OCI-LY7 (cell line): Measurements from ENCODE around the gene RBBP8. TPM values are rescaled to one million over a fixed set of nuclear protein-coding genes. Genes with fewer than 3 reads are reported as not detected.

Experiments
- BruUV-seq: library from RNA; stranded (reverse); fragments of 400-500 nt; replicated peaks from 2 replicates; lab custom pipeline; 2021; lab: Mats Ljungman, UMichigan
- CTCF ChIA-PET: fragments of 300-600 bp; sonication (Branson Sonifier 250); formaldehyde crosslinking; loops from one replicate; lab custom pipeline; 2022; ENCODE audit warnings: antibody characterized with exemption; ENCODE audit not compliant: unreplicated experiment; lab: Charles Lee
- POLR2A ChIA-PET: fragments of 300-600 bp; sonication (Branson Sonifier 250); formaldehyde crosslinking; loops from one replicate; lab custom pipeline; 2022; ENCODE audit warnings: antibody characterized with exemption; lab: Charles Lee
- DNase-seq: peaks from one replicate; pipeline ENCODE4 v3.0.0-alpha.2; 2015; ENCODE audit warnings: low spot score
- H2AFZ ChIP-seq: fragments of 200-600 bp; sonication (generic), shearing (Covaris generic); 2 replicates; pipeline ENCODE4 v1.6.1; 2014; ENCODE audit warnings: mild to moderate bottlenecking, antibody characterized with exemption, low read length, moderate library complexity
- H3K27ac ChIP-seq: fragments of 200-600 bp; sonication (generic); 2 replicates; pipeline ENCODE4 v1.5.1; 2014; ENCODE audit warnings: mixed run types, low read depth, mild to moderate bottlenecking, moderate library complexity, low read length, inconsistent platforms; ENCODE audit not compliant: poor library complexity, severe bottlenecking
- H3K36me3 ChIP-seq: fragments of 200-600 bp; sonication (generic); 2 replicates; pipeline ENCODE4 v1.6.1; 2014; ENCODE audit warnings: mild to moderate bottlenecking, antibody characterized with exemption, low read length, moderate library complexity, mixed read lengths; ENCODE audit not compliant: insufficient read depth
- H3K4me1 ChIP-seq: fragments of 200-600 bp; sonication (generic); 2 replicates; pipeline ENCODE4 v1.5.1; 2014; ENCODE audit warnings: mild to moderate bottlenecking, low read length; ENCODE audit not compliant: insufficient read depth, poor library complexity, severe bottlenecking
- H3K4me2 ChIP-seq: fragments of 200-600 bp; sonication (generic); 2 replicates; pipeline ENCODE4 v1.6.1; 2014; ENCODE audit warnings: mild to moderate bottlenecking, low read length
- H3K4me3 ChIP-seq: fragments of 200-600 bp; sonication (generic); 2 replicates; pipeline ENCODE4 v1.5.1; 2014; ENCODE audit warnings: mild to moderate bottlenecking, low read depth, low read length; ENCODE audit not compliant: poor library complexity, severe bottlenecking
- H3K79me2 ChIP-seq: fragments of 200-600 bp; sonication (generic); 2 replicates; pipeline ENCODE4 v1.6.1; 2016; ENCODE audit warnings: low read depth, mild to moderate bottlenecking, low read length, moderate library complexity, mixed read lengths; ENCODE audit not compliant: insufficient read depth
- H3K9me2 ChIP-seq: fragments of 200-600 bp; sonication (generic); 2 replicates; pipeline ENCODE4 v1.6.1; 2016; ENCODE audit warnings: mild to moderate bottlenecking, low read length, mixed read lengths; ENCODE audit not compliant: insufficient read depth
- H3K9me3 ChIP-seq: fragments of 200-600 bp; sonication (generic); 2 replicates; pipeline ENCODE4 v1.6.1; 2014; ENCODE audit warnings: mild to moderate bottlenecking, mixed run types, low read length, mixed read lengths
- H4K20me1 ChIP-seq: fragments of 200-600 bp; sonication (generic); 2 replicates; pipeline ENCODE4 v1.6.1; 2014; ENCODE audit warnings: mild to moderate bottlenecking, antibody characterized with exemption, low read length, moderate library complexity, mixed read lengths; ENCODE audit not compliant: insufficient read depth
- EZH2phosphoT487 ChIP-seq: fragments of 200-600 bp; sonication (generic); IDR thresholded peaks from 2 replicates; pipeline ENCODE4 v1.6.1; 2018; ENCODE audit warnings: low read depth, borderline replicate concordance, mild to moderate bottlenecking, mixed run types, antibody characterized with exemption, low read length, moderate library complexity, mixed read lengths
- intact Hi-C: fragments of 100-400 bp; cut with micrococcal nuclease; formaldehyde crosslinking; loops from one replicate; pipeline ENCODE4 v1.10.0; 2022; ENCODE audit not compliant: unreplicated experiment
- total RNA-seq, 2 experiments: library from RNA; depleted of rRNA in 1 of 2; stranded (reverse); fragments of >200 nt in 1 of 2; shearing (Covaris generic) in 1 of 2; gene quantifications; 2 replicates each; pipeline ENCODE4 v1.2.3, GENCODE V29; 2014 to 2022
- TF ChIP-seq, protein P1 (sequence below): fragments of 200-600 bp; sonication (generic); conservative IDR thresholded peaks from 2 replicates; pipeline ENCODE4 v1.5.1; 2014; ENCODE audit warnings: mild to moderate bottlenecking, antibody characterized with exemption, low read length, moderate library complexity, mixed read lengths

The RBBP8 gene
- total RNA-seq, 2 experiments from 2014 or later, result 51.0 to 86.0 TPM

- intact Hi-C loops, result no loop called here
- ChIA-PET CTCF (no interaction called here), POLR2A (interaction anchor here (0.6 to 1.7 kb wide), 6 partner anchors 8 to 35 kb away, joined by 3 to 6 read pairs (median 3); no protein-coding TSS in a partner anchor)
- BruUV-seq, result no TSS peak
- Histone ChIP-seq H3K36me3 (peaks cover 99% of the 10 kb centered on the region), H3K27ac (no peak overlapping the region), H3K79me2 (no peaks in the 10 kb centered on the region), H4K20me1 (no peaks in the 10 kb centered on the region), H2AFZ (no peak overlapping the region), H3K9me3 (no peaks in the 10 kb centered on the region), H3K9me2 (no peaks in the 10 kb centered on the region), H3K4me2 (no peak overlapping the region), H3K4me1 (no peaks in the 10 kb centered on the region), H3K4me3 (no peak overlapping the region)
- DNase-seq, result no peak
- no peak for TF ChIP-seq EZH2phosphoT487
- TF ChIP-seq, protein P1, sequence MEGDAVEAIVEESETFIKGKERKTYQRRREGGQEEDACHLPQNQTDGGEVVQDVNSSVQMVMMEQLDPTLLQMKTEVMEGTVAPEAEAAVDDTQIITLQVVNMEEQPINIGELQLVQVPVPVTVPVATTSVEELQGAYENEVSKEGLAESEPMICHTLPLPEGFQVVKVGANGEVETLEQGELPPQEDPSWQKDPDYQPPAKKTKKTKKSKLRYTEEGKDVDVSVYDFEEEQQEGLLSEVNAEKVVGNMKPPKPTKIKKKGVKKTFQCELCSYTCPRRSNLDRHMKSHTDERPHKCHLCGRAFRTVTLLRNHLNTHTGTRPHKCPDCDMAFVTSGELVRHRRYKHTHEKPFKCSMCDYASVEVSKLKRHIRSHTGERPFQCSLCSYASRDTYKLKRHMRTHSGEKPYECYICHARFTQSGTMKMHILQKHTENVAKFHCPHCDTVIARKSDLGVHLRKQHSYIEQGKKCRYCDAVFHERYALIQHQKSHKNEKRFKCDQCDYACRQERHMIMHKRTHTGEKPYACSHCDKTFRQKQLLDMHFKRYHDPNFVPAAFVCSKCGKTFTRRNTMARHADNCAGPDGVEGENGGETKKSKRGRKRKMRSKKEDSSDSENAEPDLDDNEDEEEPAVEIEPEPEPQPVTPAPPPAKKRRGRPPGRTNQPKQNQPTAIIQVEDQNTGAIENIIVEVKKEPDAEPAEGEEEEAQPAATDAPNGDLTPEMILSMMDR, result no peak
These were observed 70.2 kb downstream of the RBBP8 start for GRCh38 chr18:23003289-23003688.

- CTCF ChIA-PET, result no interaction called here
- peaks cover 83% of the 10 kb centered on the region for H3K36me3 ChIP-seq
- intact Hi-C loops, result no loop called here
- H3K27ac ChIP-seq, result no peak overlapping the region
- no peak overlapping the region for H3K4me2 ChIP-seq
- no peaks in the 10 kb centered on the region for H3K9me2 ChIP-seq
- DNase-seq, result no peak
- POLR2A ChIA-PET, result interaction anchor here (0.6 to 1.3 kb wide), 6 partner anchors 12 to 449 kb away, joined by 3 to 4 read pairs (median 3); no protein-coding TSS in a partner anchor
- BruUV-seq, result no TSS peak
- TF ChIP-seq EZH2phosphoT487, result no peak
- TF ChIP-seq, protein P1, result no peak
- H3K9me3 ChIP-seq, result no peaks in the 10 kb centered on the region
- no peaks in the 10 kb centered on the region for H3K4me1 ChIP-seq
- no peak overlapping the region for H2AFZ ChIP-seq
- H3K79me2 ChIP-seq, result no peaks in the 10 kb centered on the region
- H3K4me3 ChIP-seq, result no peak overlapping the region
- H4K20me1 ChIP-seq, result no peaks in the 10 kb centered on the region
These were observed 79.1 kb downstream of the RBBP8 start for GRCh38 chr18:23012249-23012648.

- intact Hi-C loops, result loop anchor here (5.0 kb wide), 1 partner anchor 33 kb away; no protein-coding TSS in a partner anchor
- ChIA-PET POLR2A (interaction anchor here (1.1 kb wide), 1 partner anchor 10 kb away, joined by 3 read pairs; no protein-coding TSS in a partner anchor), CTCF (interaction anchor here (1.2 kb wide), 1 partner anchor 14 kb away, joined by 3 read pairs; no protein-coding TSS in a partner anchor)
- no peak for DNase-seq
- BruUV-seq, result no TSS peak
- Histone ChIP-seq H3K9me2 (no peaks in the 10 kb centered on the region), H4K20me1 (0 out of 2 replicates have a peak, but pooled peaks cover 5% of the 10 kb centered on the region), H3K36me3 (peaks cover 80% of the 10 kb centered on the region), H3K4me3 (no peak overlapping the region), H3K4me2 (no peak overlapping the region), H3K27ac (peak overlapping the region; percentile 22), H3K79me2 (no peaks in the 10 kb centered on the region), H3K9me3 (no peaks in the 10 kb centered on the region), H2AFZ (no peak overlapping the region), H3K4me1 (peaks cover 6% of the 10 kb centered on the region)
- TF ChIP-seq EZH2phosphoT487, result no peak
- TF ChIP-seq, protein P1, result no peak
These were observed 87.6 kb downstream of the RBBP8 start for GRCh38 chr18:23020555-23021294.
